GM18951 (cell line): ENCODE data around the gene ENTHD1.
"Not testable (repeated sequence)": the region's sequence is repeated elsewhere in the genome, so short reads cannot be mapped to it uniquely, and the experiment has no call there.

Source experiments
- POLR2A ChIP-seq: IDR thresholded peaks from 4 replicates; pipeline ENCODE4 v1.6.1; 2011; ENCODE audit warnings: mild to moderate bottlenecking; ENCODE audit not compliant: insufficient read length, insufficient read depth; ENCODE audit errors: extremely low read depth
- in situ Hi-C: fragments of 300-500 bp; cut with MboI; formaldehyde crosslinking; loops from one replicate; pipeline ENCODE4 v1.12.0; 2022; ENCODE audit warnings: low sequenced_read_pairs, mixed read lengths, inconsistent platforms; ENCODE audit not compliant: unreplicated experiment

The ENTHD1 gene

GRCh38 chr22:39744353-39744752 lies 149.2 kb downstream of the ENTHD1 start:
- TF ChIP-seq POLR2A = no peak
- in situ Hi-C loops = no loop called here

- no peak for TF ChIP-seq POLR2A
- in situ Hi-C loops = no loop called here
Measured at GRCh38 chr22:39743935-39744334, 149.6 kb downstream of the ENTHD1 start.

- in situ Hi-C loops = no loop called here
Measured at GRCh38 chr22:39739338-39740027, 154.1 kb downstream of the ENTHD1 start.

GRCh38 chr22:39738746-39739145 lies 154.8 kb downstream of the ENTHD1 start:
- in situ Hi-C loops = no loop called here
- no peak for TF ChIP-seq POLR2A

More at GRCh38 chr22:39739338-39740027, 154.1 kb downstream of the ENTHD1 start:
- no peak for TF ChIP-seq POLR2A

- no peak for TF ChIP-seq POLR2A
- in situ Hi-C loops = no loop called here
Measured at GRCh38 chr22:39735776-39736175, 157.8 kb downstream of the ENTHD1 start.

- in situ Hi-C loops = no loop called here
- no peak for TF ChIP-seq POLR2A
Measured at GRCh38 chr22:39734866-39735265, 158.7 kb downstream of the ENTHD1 start.

GRCh38 chr22:39734046-39734445 lies 159.5 kb downstream of the ENTHD1 start:
- in situ Hi-C loops = not testable (repeated sequence)

GRCh38 chr22:39733191-39733590 lies 160.4 kb downstream of the ENTHD1 start:
- no peak for TF ChIP-seq POLR2A
- in situ Hi-C loops = no loop called here

GRCh38 chr22:39732625-39733024 lies 160.9 kb downstream of the ENTHD1 start:
- no peak for TF ChIP-seq POLR2A
- in situ Hi-C loops = no loop called here

GRCh38 chr22:39731881-39732555 lies 161.5 kb downstream of the ENTHD1 start:
- no peak for TF ChIP-seq POLR2A
- in situ Hi-C loops = no loop called here

- in situ Hi-C loops = no loop called here
- TF ChIP-seq POLR2A = no peak
Measured at GRCh38 chr22:39731481-39731880, 162.1 kb downstream of the ENTHD1 start.

GRCh38 chr22:39729141-39729934 lies 164.2 kb downstream of the ENTHD1 start:
- in situ Hi-C loops = no loop called here
- no peak for TF ChIP-seq POLR2A

GRCh38 chr22:39728236-39728860 lies 165.2 kb downstream of the ENTHD1 start:
- in situ Hi-C loops = no loop called here
- no peak for TF ChIP-seq POLR2A
